T-cell (primary cell): ENCODE measurements around the gene NANOS2. TPM values are rescaled to one million over a fixed set of nuclear protein-coding genes. Genes with fewer than 3 reads are reported as not detected.

ENCODE experiments used
- total RNA-seq, 35 experiments: library from RNA in 6 of 35; stranded (reverse) in 6 of 35; fragments of 120-200 nt in 1 of 35; gene quantifications; one replicate each; pipeline versions ENCODE4 v1.2.1 to v1.2.4 and lab custom pipeline; 2013 to 2026

Gene NANOS2
- total RNA-seq, 5 donors from 2014 or later (not counting 1 experiment from before 2014, with no cell fraction given), result not detected

Other genes starting within 250 kb of the NANOS2 start
- 10 to 100 TPM in 1 of 5 donors, 1 to 10 TPM in 4; 6.9 to 10.8 (median 7.1) TPM for gene GIPR, start 246.6 kb downstream of the NANOS2 start, total RNA-seq
- 100 to 1,000 TPM; 375 to 450 (median 395) TPM for gene SNRPD2, start 222.8 kb downstream of the NANOS2 start, total RNA-seq
- gene QPCTL, start 222.1 kb downstream of the NANOS2 start, total RNA-seq, result 10 to 100 TPM in 3 of 5 donors, 1 to 10 TPM in 2; 5.4 to 13.7 (median 10.3) TPM
- gene FBXO46, start 183.9 kb downstream of the NANOS2 start, total RNA-seq, result 10 to 100 TPM; 27.9 to 48.3 (median 38.0) TPM
- not detected for gene MEIOSIN, start 181.3 kb downstream of the NANOS2 start, total RNA-seq
- gene SIX5, start 145.5 kb downstream of the NANOS2 start, total RNA-seq, result 1 to 10 TPM in 3 of 5 donors, under 1 TPM in 2; 0.89 to 2.1 (median 1.3) TPM
- 10 to 100 TPM; 31.4 to 46.4 (median 36.9) TPM for gene DMPK, start 132.3 kb downstream of the NANOS2 start, total RNA-seq
- gene DMWD, start 121.9 kb downstream of the NANOS2 start, total RNA-seq, result 10 to 100 TPM; 28.4 to 53.3 (median 44.6) TPM
- gene RSPH6A, start 99.5 kb downstream of the NANOS2 start, total RNA-seq, result under 1 TPM; 0.20 to 0.47 (median 0.38) TPM
- 100 to 1,000 TPM in 1 of 5 donors, 10 to 100 TPM in 4; 89.7 to 102 (median 94.7) TPM for gene SYMPK, start 51.6 kb downstream of the NANOS2 start, total RNA-seq
- gene FOXA3, start 50.5 kb downstream of the NANOS2 start, total RNA-seq, result under 1 TPM in 1 of 5 donors, not detected in 4; 0.16 TPM
- gene IRF2BP1, start 28.6 kb downstream of the NANOS2 start, total RNA-seq, result 10 to 100 TPM; 22.7 to 42.3 (median 38.0) TPM
- gene MYPOP, start 12.2 kb downstream of the NANOS2 start, total RNA-seq, result 10 to 100 TPM in 3 of 5 donors, 1 to 10 TPM in 2; 7.3 to 17.5 (median 16.9) TPM
- gene NOVA2, start 59.1 kb upstream of the NANOS2 start, total RNA-seq, result under 1 TPM in 1 of 5 donors, not detected in 4; 0.03 TPM
- 10 to 100 TPM; 18.3 to 42.9 (median 39.4) TPM for gene CCDC61, start 80.7 kb upstream of the NANOS2 start, total RNA-seq
- gene PGLYRP1, start 108.3 kb upstream of the NANOS2 start, total RNA-seq, result not detected
- not detected for gene IGFL4, start 126.2 kb upstream of the NANOS2 start, total RNA-seq
- gene IGFL3, start 209.9 kb upstream of the NANOS2 start, total RNA-seq, result not detected
- gene IGFL2, start 233.5 kb upstream of the NANOS2 start, total RNA-seq, result under 1 TPM in 1 of 5 donors, not detected in 4; 0.32 TPM